PFSK-1 (cell line): ENCODE results near the gene DGKZ.

Source experiments
- FOXP2 ChIP-seq: optimal IDR thresholded peaks from 2 replicates; pipeline ENCODE3; 2011; ENCODE audit warnings: borderline replicate concordance, control low read depth, inconsistent platforms; ENCODE audit not compliant: insufficient read depth; ENCODE audit errors: extremely low read length, extremely low read depth
- POLR2AphosphoS5 ChIP-seq: IDR thresholded peaks from 2 replicates; pipeline ENCODE4 v1.6.1; 2012; ENCODE audit warnings: low read depth, mild to moderate bottlenecking, control low read depth, low read length, moderate library complexity
- SIN3A ChIP-seq: IDR thresholded peaks from 2 replicates; pipeline ENCODE4 v1.6.1; 2012; ENCODE audit warnings: mild to moderate bottlenecking, low read length, moderate library complexity, borderline replicate concordance; ENCODE audit not compliant: insufficient read depth
- TAF1 ChIP-seq: IDR thresholded peaks from 2 replicates; pipeline ENCODE4 v1.6.1; 2012; ENCODE audit warnings: low read length, control low read depth, borderline replicate concordance; ENCODE audit not compliant: insufficient read depth
- TF ChIP-seq, protein P1 (sequence below), 2 experiments: IDR thresholded peaks; 2 replicates each; pipeline versions ENCODE4 v1.6.1 to v1.8.0; 2011 to 2012; ENCODE audit warnings: low read depth in 2 of 2, low read length in 2 of 2, control low read depth in 1 of 2, inconsistent platforms in 1 of 2, mild to moderate bottlenecking in 1 of 2, moderate library complexity in 1 of 2; ENCODE audit not compliant: insufficient read depth in 1 of 2

DGKZ gene

DNA sequence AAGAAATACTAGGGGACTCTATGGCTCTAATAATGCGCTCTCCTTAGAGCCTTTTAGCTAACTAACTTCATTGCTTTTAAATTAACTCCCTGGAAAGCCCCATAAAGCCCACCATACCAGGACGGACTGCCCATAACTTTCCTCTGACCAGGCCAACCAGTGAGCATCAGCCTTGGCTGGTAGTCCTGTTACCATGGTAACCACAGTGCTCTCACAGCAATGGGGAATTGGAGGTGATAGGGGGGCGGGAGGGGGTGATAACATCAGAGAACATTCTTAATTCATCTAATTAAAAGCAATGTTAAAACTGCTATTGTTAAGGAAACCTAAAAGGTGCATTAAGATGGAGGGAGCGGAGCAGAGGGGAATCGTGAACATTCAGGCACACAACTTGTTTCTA lies 71.5 kb downstream of the DGKZ start:
- TF ChIP-seq FOXP2 (no peak), TAF1 (no peak), POLR2AphosphoS5 (no peak), SIN3A (no peak)

DNA sequence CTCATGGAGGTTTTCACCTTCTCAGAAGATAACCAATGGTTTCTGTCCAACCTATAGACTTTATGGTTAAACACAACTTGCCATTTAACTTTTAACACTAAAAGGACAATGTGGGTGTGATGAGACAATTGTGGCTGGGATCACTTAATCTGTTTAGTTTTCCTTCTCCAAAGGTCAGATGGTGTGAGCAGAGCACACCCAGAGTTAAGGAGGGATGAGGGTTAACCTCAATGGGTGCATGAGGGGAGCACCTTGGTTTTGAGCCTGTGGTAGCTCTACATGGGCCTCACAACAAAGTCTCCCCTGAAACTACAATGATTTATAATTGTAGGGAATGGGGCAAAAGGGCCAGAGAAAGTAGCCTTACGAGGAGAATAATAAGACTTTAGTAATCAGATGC lies 73.2 kb downstream of the DGKZ start:
- TF ChIP-seq POLR2AphosphoS5 (no peak), FOXP2 (no peak), SIN3A (no peak), TAF1 (no peak)
- TF ChIP-seq, protein P1, sequence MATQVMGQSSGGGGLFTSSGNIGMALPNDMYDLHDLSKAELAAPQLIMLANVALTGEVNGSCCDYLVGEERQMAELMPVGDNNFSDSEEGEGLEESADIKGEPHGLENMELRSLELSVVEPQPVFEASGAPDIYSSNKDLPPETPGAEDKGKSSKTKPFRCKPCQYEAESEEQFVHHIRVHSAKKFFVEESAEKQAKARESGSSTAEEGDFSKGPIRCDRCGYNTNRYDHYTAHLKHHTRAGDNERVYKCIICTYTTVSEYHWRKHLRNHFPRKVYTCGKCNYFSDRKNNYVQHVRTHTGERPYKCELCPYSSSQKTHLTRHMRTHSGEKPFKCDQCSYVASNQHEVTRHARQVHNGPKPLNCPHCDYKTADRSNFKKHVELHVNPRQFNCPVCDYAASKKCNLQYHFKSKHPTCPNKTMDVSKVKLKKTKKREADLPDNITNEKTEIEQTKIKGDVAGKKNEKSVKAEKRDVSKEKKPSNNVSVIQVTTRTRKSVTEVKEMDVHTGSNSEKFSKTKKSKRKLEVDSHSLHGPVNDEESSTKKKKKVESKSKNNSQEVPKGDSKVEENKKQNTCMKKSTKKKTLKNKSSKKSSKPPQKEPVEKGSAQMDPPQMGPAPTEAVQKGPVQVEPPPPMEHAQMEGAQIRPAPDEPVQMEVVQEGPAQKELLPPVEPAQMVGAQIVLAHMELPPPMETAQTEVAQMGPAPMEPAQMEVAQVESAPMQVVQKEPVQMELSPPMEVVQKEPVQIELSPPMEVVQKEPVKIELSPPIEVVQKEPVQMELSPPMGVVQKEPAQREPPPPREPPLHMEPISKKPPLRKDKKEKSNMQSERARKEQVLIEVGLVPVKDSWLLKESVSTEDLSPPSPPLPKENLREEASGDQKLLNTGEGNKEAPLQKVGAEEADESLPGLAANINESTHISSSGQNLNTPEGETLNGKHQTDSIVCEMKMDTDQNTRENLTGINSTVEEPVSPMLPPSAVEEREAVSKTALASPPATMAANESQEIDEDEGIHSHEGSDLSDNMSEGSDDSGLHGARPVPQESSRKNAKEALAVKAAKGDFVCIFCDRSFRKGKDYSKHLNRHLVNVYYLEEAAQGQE (IDR thresholded peaks at IDR 0.05; ENCODE audit: insufficient read depth in 1 of 2, low read depth in 2 of 2, low read length in 2 of 2), result no peak

DNA sequence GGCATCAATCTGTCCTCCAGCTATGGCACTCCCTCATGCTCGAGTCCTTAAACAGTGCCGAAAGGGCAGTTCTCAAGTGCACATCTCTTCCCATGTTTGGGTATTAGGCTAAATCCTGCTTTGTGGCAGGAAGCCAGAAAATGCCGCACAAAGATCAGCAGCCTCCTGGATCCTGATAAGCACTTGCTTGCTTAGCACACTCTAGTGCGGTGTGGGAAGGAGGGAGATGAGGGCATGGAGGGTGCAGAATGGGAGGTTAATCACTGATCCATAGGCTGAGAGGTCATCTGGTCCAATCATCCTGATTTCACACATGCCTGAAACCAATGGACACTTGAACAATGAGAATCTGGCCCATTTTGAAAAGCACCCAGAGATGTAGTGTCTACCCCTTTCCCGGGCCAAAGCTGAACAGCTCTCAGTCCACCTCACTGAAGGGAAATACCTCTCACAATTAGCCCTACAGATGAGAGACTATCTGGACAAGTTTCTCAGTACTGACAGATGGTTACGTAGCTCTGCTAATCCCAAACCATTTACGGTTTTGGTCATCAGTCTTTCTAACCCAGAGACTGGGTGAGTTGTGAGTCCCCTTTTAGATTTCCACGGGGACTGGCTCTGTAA lies 74.1 kb downstream of the DGKZ start:
- TF ChIP-seq TAF1 (no peak), FOXP2 (no peak), POLR2AphosphoS5 (no peak), SIN3A (no peak)
- TF ChIP-seq, protein P1 (IDR thresholded peaks at IDR 0.05; ENCODE audit: insufficient read depth in 1 of 2, low read depth in 2 of 2, low read length in 2 of 2), result no peak

DNA sequence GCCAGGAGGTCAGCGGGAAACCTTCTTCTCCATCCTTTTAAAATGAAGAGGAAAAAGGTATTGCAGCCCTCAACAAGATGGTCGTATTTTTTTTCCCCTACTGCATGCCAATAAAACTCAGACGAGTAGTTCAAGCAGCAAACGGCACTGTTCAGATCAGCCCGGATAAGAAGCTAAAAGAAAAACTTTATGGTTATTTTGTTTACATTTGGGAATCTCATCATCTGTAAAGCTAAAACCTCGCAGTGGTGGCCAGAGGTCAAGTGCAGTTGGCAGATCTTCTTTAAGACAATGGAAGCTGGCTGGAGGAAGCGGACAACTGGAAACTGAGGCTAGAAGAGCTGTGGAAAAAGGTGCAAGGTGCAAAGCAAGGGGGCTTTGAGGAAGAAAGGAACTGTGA lies 75.3 kb downstream of the DGKZ start:
- TF ChIP-seq, protein P1 (IDR thresholded peaks at IDR 0.05; ENCODE audit: insufficient read depth in 1 of 2, low read depth in 2 of 2, low read length in 2 of 2), result no peak
- TF ChIP-seq POLR2AphosphoS5, result no peak
- TF ChIP-seq SIN3A, result no peak
- TF ChIP-seq TAF1, result no peak
- no peak for TF ChIP-seq FOXP2

DNA sequence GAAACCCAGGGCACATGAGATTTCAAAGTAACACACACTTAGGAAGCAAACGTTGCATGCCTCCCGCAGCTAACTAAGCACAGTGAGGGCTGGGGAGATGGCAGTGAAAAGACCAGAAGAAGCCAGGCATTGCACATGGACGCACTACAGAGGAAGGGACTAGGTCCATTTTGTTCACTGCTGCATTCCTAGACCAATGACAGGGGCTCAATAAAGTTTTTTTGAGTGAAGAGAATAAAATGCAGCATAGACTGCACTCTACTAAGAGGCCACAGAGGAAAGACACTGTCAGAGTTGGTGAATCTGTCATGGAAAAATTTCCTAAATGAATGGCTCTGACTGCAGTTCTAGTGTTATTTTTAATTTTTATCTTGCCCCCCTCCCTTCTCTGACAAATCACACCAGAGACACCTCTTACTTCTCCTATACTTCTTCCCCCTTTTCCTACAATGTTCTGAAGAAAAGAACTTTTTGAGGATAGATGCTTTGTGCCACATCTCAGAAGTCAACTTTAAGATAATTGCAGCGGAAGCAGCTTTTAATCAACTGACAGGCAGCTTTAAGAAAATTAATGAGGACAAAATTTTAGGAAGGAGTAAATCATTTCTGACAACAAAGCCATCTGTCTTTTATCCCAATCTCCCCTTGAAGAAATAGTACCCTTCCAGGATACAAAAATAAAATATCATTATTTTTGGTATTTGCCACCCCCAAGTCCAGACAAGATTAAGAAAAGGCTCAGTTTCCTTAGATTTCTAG lies 79.1 kb downstream of the DGKZ start:
- TF ChIP-seq SIN3A (no peak), FOXP2 (no peak), TAF1 (no peak), POLR2AphosphoS5 (no peak)
- TF ChIP-seq, protein P1 (IDR thresholded peaks at IDR 0.05; ENCODE audit: insufficient read depth in 1 of 2, low read depth in 2 of 2, low read length in 2 of 2), result no peak
